ENCODE measurements around the gene AFAP1L2. TPM values are rescaled to one million over a fixed set of nuclear protein-coding genes. Genes with fewer than 3 reads are reported as not detected.

The AFAP1L2 gene
- total and polyA plus RNA-seq, 5 experiments from 2014 or later: 1.3 to 2.3 (median 1.8) TPM

GRCh38 chr10:114265392-114266053, 138.8 kb downstream of the AFAP1L2 start:
- Mint-ChIP-seq H3K27ac (no peak overlapping the region), H3K9me3 (no peaks in the 10 kb centered on the region), H3K4me1 (no peaks in the 10 kb centered on the region), H3K36me3 (no peaks in the 10 kb centered on the region), H3K4me3 (no peak overlapping the region), H3K27me3 (peaks cover 0 to 4% (median 0%) of the 10 kb centered on the region in 5 donors)
- DNase-seq: no peak
- POLR2A ChIA-PET: no interaction called here
- no peak for ATAC-seq

DNA sequence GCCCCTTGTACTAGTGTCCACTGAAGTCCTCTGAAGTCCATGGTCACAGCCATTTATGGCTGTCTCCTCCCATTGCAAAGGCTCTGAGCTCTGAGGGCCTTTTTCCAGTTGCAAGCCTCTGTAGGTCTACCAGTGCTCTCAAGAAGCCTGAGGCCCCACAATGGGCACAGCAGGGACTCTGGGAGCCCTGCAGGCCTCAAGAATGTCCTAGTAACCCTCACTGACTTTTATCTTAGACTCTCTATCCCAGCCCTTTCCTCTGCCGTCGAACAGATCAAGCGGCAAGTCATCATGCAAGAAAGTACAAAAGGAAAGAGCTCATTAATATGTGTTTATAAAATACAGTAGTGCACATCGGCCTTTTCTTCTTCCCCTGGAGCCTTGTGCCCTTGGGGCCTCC, 141.8 kb downstream of the AFAP1L2 start:
- DNase-seq (no peak), ATAC-seq (no peak)
- H3K9me3 Mint-ChIP-seq: no peaks in the 10 kb centered on the region
- no peak overlapping the region for H3K27ac Mint-ChIP-seq
- peaks cover 0 to 12% (median 4%) of the 10 kb centered on the region in 4 donors for H3K4me1 Mint-ChIP-seq
- POLR2A ChIA-PET: no interaction called here
- H3K4me3 Mint-ChIP-seq: no peak overlapping the region
- peaks cover 0 to 4% (median 0%) of the 10 kb centered on the region in 5 donors for H3K27me3 Mint-ChIP-seq
- no peaks in the 10 kb centered on the region for H3K36me3 Mint-ChIP-seq

DNA sequence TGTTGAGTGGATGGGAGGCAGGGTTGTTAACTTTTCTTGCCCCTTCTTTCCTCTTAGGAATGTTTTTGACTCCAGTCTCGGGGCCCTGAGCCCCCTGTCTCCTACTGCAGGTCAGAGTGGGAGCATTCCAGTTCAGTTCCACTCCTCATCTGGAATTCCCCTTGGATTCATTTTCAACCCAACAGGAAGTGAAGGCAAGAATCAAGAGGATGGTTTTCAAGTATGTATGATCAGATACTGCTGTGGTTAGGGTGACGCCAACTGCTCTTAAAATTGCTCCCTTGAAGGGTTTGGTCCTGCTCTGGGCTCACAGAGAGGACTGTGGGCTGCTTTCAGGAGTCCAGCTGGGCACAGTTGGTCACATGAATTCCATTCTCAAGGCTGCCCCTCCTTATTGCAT, 143.2 kb downstream of the AFAP1L2 start:
- Mint-ChIP-seq H3K9me3 (no peaks in the 10 kb centered on the region), H3K4me1 (peaks cover 0 to 12% (median 4%) of the 10 kb centered on the region in 4 donors), H3K36me3 (no peaks in the 10 kb centered on the region), H3K27ac (no peak overlapping the region), H3K4me3 (no peak overlapping the region), H3K27me3 (peaks cover 0 to 4% (median 0%) of the 10 kb centered on the region in 5 donors)
- POLR2A ChIA-PET: no interaction called here
- ATAC-seq: no peak
- no peak for DNase-seq

DNA sequence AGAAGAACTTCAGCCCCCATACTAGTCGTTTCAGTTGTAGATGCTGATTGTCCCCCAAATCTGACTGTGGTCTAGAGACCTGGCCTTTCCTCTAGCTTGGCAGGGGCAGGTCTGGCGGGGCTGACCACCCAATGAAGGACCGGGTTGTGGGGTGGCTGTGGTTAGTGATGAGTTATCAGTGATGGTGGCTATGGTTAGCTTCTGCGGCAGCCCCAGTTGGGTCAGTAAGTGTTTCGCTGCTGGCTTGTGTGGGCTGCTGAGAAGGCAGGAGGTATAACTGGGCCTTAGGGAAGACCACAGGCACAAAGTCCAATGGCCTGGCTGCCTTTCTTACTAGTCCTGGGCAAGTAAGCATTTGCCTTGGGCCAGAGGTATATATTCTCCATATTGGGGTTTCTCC, 143.9 kb downstream of the AFAP1L2 start:
- Mint-ChIP-seq H3K36me3 (no peaks in the 10 kb centered on the region), H3K27me3 (peaks cover 0 to 1% (median 0%) of the 10 kb centered on the region in 5 donors), H3K4me3 (no peak overlapping the region), H3K4me1 (peaks cover 0 to 12% (median 4%) of the 10 kb centered on the region in 4 donors), H3K27ac (no peak overlapping the region), H3K9me3 (no peaks in the 10 kb centered on the region)
- POLR2A ChIA-PET: no interaction called here
- ATAC-seq (no peak), DNase-seq (no peak)

- H3K4me1 Mint-ChIP-seq: peaks cover 0 to 12% (median 4%) of the 10 kb centered on the region in 4 donors
- ATAC-seq (no peak), DNase-seq (no peak)
- H3K4me3 Mint-ChIP-seq: no peak overlapping the region
- H3K36me3 Mint-ChIP-seq: no peaks in the 10 kb centered on the region
- no peaks in the 10 kb centered on the region for H3K9me3 Mint-ChIP-seq
- no peak overlapping the region for H3K27ac Mint-ChIP-seq
- peaks cover 0 to 5% (median 1%) of the 10 kb centered on the region in 5 donors for H3K27me3 Mint-ChIP-seq
- POLR2A ChIA-PET: no interaction called here
Measured at GRCh38 chr10:114259824-114260223, 144.5 kb downstream of the AFAP1L2 start.

- no peak overlapping the region for H3K4me3 Mint-ChIP-seq
- H3K36me3 Mint-ChIP-seq: no peaks in the 10 kb centered on the region
- no peak overlapping the region for H3K27ac Mint-ChIP-seq
- POLR2A ChIA-PET: no interaction called here
- peaks cover 0 to 10% (median 4%) of the 10 kb centered on the region in 5 donors for H3K27me3 Mint-ChIP-seq
- peaks cover 0 to 12% (median 4%) of the 10 kb centered on the region in 4 donors for H3K4me1 Mint-ChIP-seq
- ATAC-seq: peak in 1 of 2 donors; percentile 56
- peak in 1 of 10 donors; percentile 10 for DNase-seq
- H3K9me3 Mint-ChIP-seq: peaks cover 0 to 4% (median 0%) of the 10 kb centered on the region in 9 donors
Measured at GRCh38 chr10:114258274-114258840, 145.9 kb downstream of the AFAP1L2 start.

DNA sequence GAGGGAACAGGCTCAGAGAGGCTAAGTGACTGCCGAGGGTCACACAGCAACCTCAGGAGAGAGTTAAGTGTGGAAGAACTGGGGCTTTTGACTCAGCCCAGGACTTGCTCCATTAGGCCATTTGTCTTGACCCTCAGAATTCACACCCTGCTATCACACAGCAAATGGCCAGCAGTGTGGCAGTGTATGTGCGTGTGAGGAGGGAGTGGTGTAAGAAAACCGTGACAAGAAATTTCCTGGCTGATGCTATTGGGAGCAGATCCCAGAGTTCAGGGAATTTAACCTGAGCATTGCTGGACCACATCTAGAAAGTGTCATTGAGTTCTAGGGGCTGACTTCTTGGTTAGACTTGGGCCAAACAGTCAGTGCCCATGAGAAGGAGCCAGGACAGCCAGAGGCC, 146.8 kb downstream of the AFAP1L2 start:
- H3K4me3 Mint-ChIP-seq: no peak overlapping the region
- H3K27ac Mint-ChIP-seq: no peak overlapping the region

GRCh38 chr10:114256822-114257221, 147.5 kb downstream of the AFAP1L2 start:
- H3K27ac Mint-ChIP-seq: peak overlapping the region in 1 of 10 donors; percentile 40
- peaks cover 0 to 4% (median 0%) of the 10 kb centered on the region in 9 donors for H3K9me3 Mint-ChIP-seq
- H3K4me3 Mint-ChIP-seq: no peak overlapping the region
- H3K27me3 Mint-ChIP-seq: peaks cover 0 to 10% (median 4%) of the 10 kb centered on the region in 5 donors
- no peaks in the 10 kb centered on the region for H3K36me3 Mint-ChIP-seq
- peaks cover 0 to 12% (median 4%) of the 10 kb centered on the region in 4 donors for H3K4me1 Mint-ChIP-seq
- ATAC-seq (no peak), DNase-seq (no peak)
- POLR2A ChIA-PET: interaction anchor here (0.7 kb wide), 1 partner anchor 24 kb away, joined by 4 read pairs; no protein-coding TSS in a partner anchor

More for the DNA sequence above, 146.8 kb downstream of the AFAP1L2 start:
- POLR2A ChIA-PET: no interaction called here
- Mint-ChIP-seq H3K27me3 (peaks cover 0 to 10% (median 4%) of the 10 kb centered on the region in 5 donors), H3K4me1 (peaks cover 0 to 12% (median 4%) of the 10 kb centered on the region in 4 donors), H3K36me3 (no peaks in the 10 kb centered on the region), H3K9me3 (peaks cover 0 to 4% (median 0%) of the 10 kb centered on the region in 9 donors)
- DNase-seq (no peak), ATAC-seq (no peak)

GRCh38 chr10:114256008-114256765, 148.1 kb downstream of the AFAP1L2 start:
- Mint-ChIP-seq H3K9me3 (peaks cover 0 to 4% (median 0%) of the 10 kb centered on the region in 9 donors), H3K27ac (no peak overlapping the region), H3K4me1 (peaks cover 0 to 12% (median 4%) of the 10 kb centered on the region in 4 donors), H3K4me3 (no peak overlapping the region), H3K27me3 (peaks cover 0 to 11% (median 4%) of the 10 kb centered on the region in 5 donors), H3K36me3 (no peaks in the 10 kb centered on the region)
- DNase-seq (no peak), ATAC-seq (no peak)
- POLR2A ChIA-PET: no interaction called here

GRCh38 chr10:114255227-114255626, 149.1 kb downstream of the AFAP1L2 start:
- Mint-ChIP-seq H3K4me3 (no peak overlapping the region), H3K36me3 (no peaks in the 10 kb centered on the region), H3K27me3 (peaks cover 0 to 16% (median 5%) of the 10 kb centered on the region in 5 donors), H3K9me3 (peaks cover 0 to 4% (median 0%) of the 10 kb centered on the region in 9 donors), H3K4me1 (peaks cover 0 to 12% (median 4%) of the 10 kb centered on the region in 4 donors), H3K27ac (peak overlapping the region in 1 of 10 donors; percentile 11)
- no peak for ATAC-seq
- DNase-seq: no peak
- POLR2A ChIA-PET: interaction anchor here (0.8 kb wide), 1 partner anchor 11 kb away, joined by 4 read pairs; no protein-coding TSS in a partner anchor

DNA sequence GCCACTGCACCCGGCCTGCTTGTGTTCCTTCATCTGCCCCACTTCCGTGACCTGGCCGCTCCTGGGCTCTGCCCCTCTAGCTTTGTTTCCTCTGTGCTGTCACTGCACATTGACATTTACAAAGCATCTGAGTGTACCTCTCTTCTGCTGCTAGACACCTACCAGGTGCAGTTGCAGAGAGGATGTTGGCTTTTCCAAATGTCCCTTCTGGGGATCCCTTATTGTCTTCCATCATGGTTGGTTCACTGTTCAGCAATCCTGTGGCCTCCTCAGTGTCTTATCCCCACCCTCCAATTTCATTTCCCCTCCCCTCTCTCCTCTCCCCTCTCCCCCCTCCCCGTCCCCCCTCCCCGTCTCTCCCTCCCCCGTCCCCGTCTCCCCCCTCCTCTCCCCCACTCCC, 151.4 kb downstream of the AFAP1L2 start:
- Mint-ChIP-seq H3K27me3 (peaks cover 2 to 21% (median 5%) of the 10 kb centered on the region in 5 donors), H3K36me3 (no peaks in the 10 kb centered on the region), H3K27ac (peak overlapping the region in 2 of 10 donors; percentile 13 to 57), H3K9me3 (peaks cover 0 to 4% (median 0%) of the 10 kb centered on the region in 9 donors), H3K4me1 (peaks cover 0 to under 1% (median under 1%) of the 10 kb centered on the region in 4 donors), H3K4me3 (no peak overlapping the region)
- POLR2A ChIA-PET: no interaction called here
- no peak for DNase-seq
- no peak for ATAC-seq

GRCh38 chr10:114252092-114252491, 152.2 kb downstream of the AFAP1L2 start:
- no peak for ATAC-seq
- POLR2A ChIA-PET: no interaction called here
- no peaks in the 10 kb centered on the region for H3K4me1 Mint-ChIP-seq
- no peaks in the 10 kb centered on the region for H3K36me3 Mint-ChIP-seq
- no peak for DNase-seq
- no peak overlapping the region for H3K4me3 Mint-ChIP-seq
- H3K9me3 Mint-ChIP-seq: peaks cover 0 to 4% (median 0%) of the 10 kb centered on the region in 9 donors
- peaks cover 2 to 21% (median 5%) of the 10 kb centered on the region in 5 donors for H3K27me3 Mint-ChIP-seq
- H3K27ac Mint-ChIP-seq: no peak overlapping the region

GRCh38 chr10:114250716-114251115, 153.6 kb downstream of the AFAP1L2 start:
- no peaks in the 10 kb centered on the region for H3K4me1 Mint-ChIP-seq
- ATAC-seq (no peak), DNase-seq (no peak)
- POLR2A ChIA-PET: no interaction called here
- H3K4me3 Mint-ChIP-seq: no peak overlapping the region
- H3K27me3 Mint-ChIP-seq: peaks cover 2 to 23% (median 5%) of the 10 kb centered on the region in 5 donors
- H3K36me3 Mint-ChIP-seq: no peaks in the 10 kb centered on the region
- peaks cover 0 to 4% (median 0%) of the 10 kb centered on the region in 9 donors for H3K9me3 Mint-ChIP-seq
- H3K27ac Mint-ChIP-seq: peak overlapping the region in 1 of 10 donors; percentile 7

Measured in naive thymus-derived CD8-positive, alpha-beta T cell (primary cell).